Breast epithelium (tissue), 3 donors: ENCODE measurements around the gene LHPP.

Source experiments
- CTCF ChIP-seq, 3 donors: fragments of 450-650 bp; IDR thresholded peaks; one replicate each; pipeline ENCODE4 v1.5.1; 2016 to 2017; ENCODE audit warnings: antibody characterized with exemption in 3 of 3, mild to moderate bottlenecking in 3 of 3, moderate library complexity in 3 of 3
- POLR2AphosphoS5 ChIP-seq, 3 donors: sonication (generic); formaldehyde crosslinking; IDR thresholded peaks; one replicate each; pipeline ENCODE4 v1.6.1; 2017; ENCODE audit warnings: antibody characterized with exemption in 3 of 3

DNA sequence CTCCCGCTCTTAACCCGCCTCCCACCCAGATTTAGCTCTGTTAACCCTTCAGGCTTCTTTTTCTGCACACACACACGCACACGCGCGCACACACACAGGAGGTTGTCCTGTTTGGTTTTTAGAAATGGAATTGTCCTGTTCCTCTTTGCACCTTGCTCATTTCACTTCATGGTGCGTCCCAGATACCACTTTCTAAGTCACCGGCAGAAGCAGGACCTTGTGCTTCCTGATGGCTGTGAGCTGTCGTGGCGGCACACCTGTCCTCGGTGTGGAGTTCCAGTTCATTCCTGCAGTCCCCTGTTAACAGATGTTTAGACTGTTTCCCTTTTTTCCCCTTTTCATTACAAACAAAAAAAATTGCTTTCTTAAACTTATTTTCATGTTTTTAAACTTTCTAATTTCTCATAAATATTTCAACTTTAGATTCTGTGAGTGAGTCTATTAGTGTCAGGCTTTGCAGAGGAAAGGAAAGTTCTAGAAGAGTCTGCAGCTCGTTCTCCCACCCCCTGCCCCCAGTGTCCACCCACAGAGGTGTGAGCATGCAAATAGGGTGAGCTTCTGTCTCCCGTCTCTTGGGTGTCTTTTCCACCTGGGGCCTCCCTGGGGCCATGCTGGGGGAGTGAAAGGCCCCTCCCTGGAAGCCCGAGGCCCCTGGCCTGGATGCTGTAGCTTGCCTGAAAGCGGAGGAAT lies 85.5 kb downstream of the LHPP start:
- TF ChIP-seq CTCF (IDR thresholded peaks at IDR 0.05) (no peak), POLR2AphosphoS5 (IDR thresholded peaks at IDR 0.05) (no peak)
